ENCODE measurements around the gene ANTKMT. TPM values are rescaled to one million over a fixed set of nuclear protein-coding genes. Genes with fewer than 3 reads are reported as not detected.

The ANTKMT gene
- total and polyA plus RNA-seq, 2 donors (not counting 3 experiments of a cell fraction or from before 2014, with no cell fraction given) = 26.1 to 27.9 TPM

GRCh38 chr16:695355-696089, 25.4 kb upstream of the ANTKMT start:
- H3K79me2 ChIP-seq (ENCODE audit: control insufficient read depth, insufficient read depth, low read length) = no peaks in the 10 kb centered on the region
- H3K4me3 ChIP-seq (replicated peaks in 1 of 3; ENCODE audit: insufficient read depth in 1 of 3, low read depth in 1 of 3, low read length in 3 of 3) = no peak overlapping the region
- no peak overlapping the region for H3K27ac ChIP-seq (ENCODE audit: insufficient read depth, low read depth, low read length)
- no peaks in the 10 kb centered on the region for H3K9me3 ChIP-seq (replicated peaks; ENCODE audit: control insufficient read depth, insufficient read depth, low read length)
- H3K36me3 ChIP-seq (ENCODE audit: control insufficient read depth in 2 of 2, extremely low read depth in 1 of 2, insufficient read depth in 2 of 2, low read length in 2 of 2) = no peaks in the 10 kb centered on the region
- no peaks in the 10 kb centered on the region for H4K20me1 ChIP-seq (replicated peaks; ENCODE audit: control insufficient read depth, extremely low read depth, insufficient read depth, low read length)
- dilution Hi-C loops (cut with MboI; ENCODE audit: extremely low pct_ligation_motif_present, low sequenced_read_pairs) = no loop called here
- no peak overlapping the region for H3K9ac ChIP-seq (replicated peaks; ENCODE audit: extremely low read depth, insufficient read depth, low read length)
- TF ChIP-seq MYC (IDR thresholded peaks at IDR 0.05; ENCODE audit: low read depth, low read length) (no peak), GATA2 (IDR thresholded peaks at IDR 0.05; ENCODE audit: insufficient read depth, insufficient read length, low read depth, low read length) (no peak), CTCF (IDR thresholded peaks at IDR 0.05; ENCODE audit: extremely low read depth in 1 of 2, insufficient read depth in 1 of 2, low read depth in 1 of 2, low read length in 2 of 2) (no peak), POLR2AphosphoS5 (IDR thresholded peaks at IDR 0.05; ENCODE audit: insufficient read depth, low read depth, low read length) (no peak), EZH2 (IDR thresholded peaks at IDR 0.05; ENCODE audit: borderline replicate concordance, low read depth, low read length, severe bottlenecking) (peak; percentile 84)
- H3K9me1 ChIP-seq (replicated peaks; ENCODE audit: control insufficient read depth, extremely low read depth, insufficient read depth, low read length) = no peaks in the 10 kb centered on the region
- intact Hi-C loops (cut with micrococcal nuclease) = no loop called here
- FAIRE-seq (no peak), DNase-seq (ENCODE audit: low read depth, low spot score) (no peak)
- H3K27me3 ChIP-seq (ENCODE audit: control insufficient read depth in 2 of 2, insufficient read depth in 2 of 2, low read length in 2 of 2) = peaks cover 32 to 39% of the 10 kb centered on the region in 2 experiments
- POLR2A ChIA-PET = no interaction called here
- H2AFZ ChIP-seq (ENCODE audit: low read depth, low read length) = no peak overlapping the region
- BruUV-seq (replicated peaks) = no TSS peak
- H3K4me2 ChIP-seq (ENCODE audit: insufficient read depth, low read length) = no peak overlapping the region
- H3K4me1 ChIP-seq (ENCODE audit: control insufficient read depth, extremely low read depth, insufficient read depth, low read length) = no peaks in the 10 kb centered on the region
- CTCF ChIA-PET = interaction anchor here (0.9 kb wide), 1 partner anchor 8 kb away, joined by 3 read pairs; no protein-coding TSS in a partner anchor

Measured in endothelial cell of umbilical vein (primary cell).